HG03280 (cell line): ENCODE measurements around the gene AFF1.

Source experiments
- ATAC-seq: cut with Tn5 transposase; IDR thresholded peaks from one replicate; pipeline ENCODE4 v1.9.1; 2021; ENCODE audit warnings: mild to moderate bottlenecking, moderate library complexity; ENCODE audit not compliant: unreplicated experiment

The AFF1 gene

DNA sequence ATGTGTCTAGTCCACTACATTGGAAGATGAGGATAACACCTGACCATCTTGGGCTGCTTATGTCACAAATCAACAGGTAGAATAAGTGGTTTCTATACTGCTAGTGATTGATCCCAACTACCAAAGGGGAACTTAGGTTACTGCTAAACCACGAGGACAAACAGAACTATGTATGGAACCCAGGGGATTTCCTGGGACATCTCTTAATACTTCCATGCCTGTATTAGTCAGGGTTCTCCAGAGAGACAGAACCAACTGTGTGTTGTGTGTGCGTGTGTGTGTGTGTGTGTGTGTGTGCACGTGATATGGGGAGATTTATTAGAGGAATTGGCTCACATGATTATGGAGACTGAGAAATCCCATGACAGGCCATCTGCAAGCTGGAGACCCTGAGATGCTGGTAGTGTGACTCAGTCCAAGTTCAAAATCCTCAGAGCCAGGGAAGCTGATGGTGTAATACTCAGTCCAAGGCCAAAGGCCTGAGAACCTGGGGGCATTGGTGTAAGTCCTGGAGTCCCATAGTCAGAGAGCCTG lies 16.2 kb upstream of the AFF1 start:
- ATAC-seq = no peak

- ATAC-seq = no peak
Observed at GRCh38 chr4:86919561-86920223, 15.1 kb upstream of the AFF1 start.

DNA sequence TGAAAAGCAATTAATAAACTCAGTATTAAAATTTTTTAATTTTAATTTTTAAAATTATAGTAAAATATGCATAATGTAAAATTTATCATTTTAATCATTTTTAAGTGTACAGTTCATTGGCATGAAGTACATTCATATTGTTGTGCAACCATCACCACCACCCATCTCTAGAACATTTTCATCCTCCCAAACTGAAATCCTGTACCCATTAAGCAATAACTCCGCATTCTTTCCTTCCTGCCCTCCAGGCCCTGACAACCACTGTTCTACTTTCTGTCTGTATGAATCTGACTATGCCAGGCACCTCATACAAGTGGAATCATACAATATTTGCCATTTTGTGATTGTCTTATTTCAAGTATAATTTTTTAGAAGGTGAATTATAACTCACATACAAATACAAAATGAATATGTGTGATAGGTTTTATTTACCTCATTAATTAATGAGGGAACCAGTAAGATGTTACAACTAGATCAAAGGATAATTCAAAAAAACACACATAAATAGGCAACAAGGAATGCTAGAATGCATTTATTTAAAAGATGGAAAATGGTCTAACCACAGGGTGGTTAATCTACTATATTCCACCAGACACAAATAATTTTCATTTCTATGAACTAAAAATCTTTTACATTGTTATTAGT lies 13.1 kb upstream of the AFF1 start:
- ATAC-seq = no peak

- ATAC-seq = no peak
Observed at GRCh38 chr4:86924811-86925210, 10.0 kb upstream of the AFF1 start.

- no peak for ATAC-seq
Observed at GRCh38 chr4:86926435-86927086, 8.2 kb upstream of the AFF1 start.

DNA sequence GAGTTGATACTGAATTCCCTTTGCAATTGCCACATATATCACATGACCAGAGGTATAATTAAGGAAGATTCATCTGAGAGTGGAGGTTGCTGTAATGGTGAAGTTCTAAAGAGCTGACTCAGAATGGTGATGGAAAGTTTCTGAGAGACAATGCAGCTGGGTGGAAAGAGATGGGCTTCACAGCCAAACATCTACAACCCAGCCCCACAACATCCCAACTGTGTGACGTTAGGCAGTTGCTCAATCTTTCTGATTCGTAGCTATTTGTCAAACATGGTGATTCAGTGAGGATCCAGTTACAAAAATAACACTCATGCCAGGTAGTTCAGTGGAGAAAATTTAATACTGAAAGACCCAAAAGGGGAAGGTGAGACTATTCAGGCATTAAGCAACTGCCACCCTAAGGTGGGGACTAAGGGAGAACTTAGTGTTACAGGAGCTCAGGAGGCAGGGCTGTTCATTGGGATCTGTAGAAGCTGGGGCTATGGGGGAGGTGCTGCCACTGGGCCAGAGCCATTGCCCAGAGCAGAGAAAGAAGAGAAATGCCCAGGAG lies 6.9 kb upstream of the AFF1 start:
- ATAC-seq = no peak

DNA sequence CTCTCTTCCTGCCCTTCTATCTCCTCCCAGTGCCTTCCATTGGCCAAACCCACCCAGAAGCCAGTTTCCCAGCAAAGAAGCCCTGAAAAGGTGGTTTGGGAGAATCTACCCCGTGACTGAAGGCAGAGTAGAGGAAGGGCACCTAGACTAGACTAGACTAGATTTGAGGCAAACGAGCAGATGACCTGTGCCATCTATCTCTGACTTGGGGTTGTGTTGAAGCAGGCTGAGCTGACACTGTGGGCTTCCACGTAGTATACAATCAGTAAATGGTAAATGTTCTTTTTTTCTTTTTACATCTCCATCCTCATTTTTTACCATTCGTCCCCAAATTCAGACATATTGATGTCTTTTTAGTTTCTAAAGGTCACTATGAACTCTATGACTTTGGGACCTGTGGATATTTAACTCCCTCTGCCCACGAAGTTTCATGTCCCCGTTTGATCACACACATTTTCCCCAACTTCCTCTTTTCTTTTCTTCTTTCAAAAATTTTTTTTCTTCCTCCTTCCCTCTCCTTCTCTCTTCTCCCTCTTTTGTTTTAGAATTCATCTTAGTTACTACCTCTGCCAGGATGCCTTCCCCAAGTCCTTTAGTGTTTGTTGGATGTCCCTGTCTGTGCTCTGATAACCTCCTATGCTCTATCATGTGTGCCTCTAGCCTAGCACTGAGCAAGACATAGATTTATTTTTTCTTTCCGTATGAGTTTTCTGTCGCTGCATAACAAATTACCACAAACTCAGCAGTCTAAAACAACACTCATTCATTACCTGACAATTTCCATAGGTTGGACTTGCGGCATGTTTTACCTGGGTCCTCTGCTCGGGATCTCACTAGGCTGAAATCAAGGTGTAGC lies 6.2 kb upstream of the AFF1 start:
- no peak for ATAC-seq

DNA sequence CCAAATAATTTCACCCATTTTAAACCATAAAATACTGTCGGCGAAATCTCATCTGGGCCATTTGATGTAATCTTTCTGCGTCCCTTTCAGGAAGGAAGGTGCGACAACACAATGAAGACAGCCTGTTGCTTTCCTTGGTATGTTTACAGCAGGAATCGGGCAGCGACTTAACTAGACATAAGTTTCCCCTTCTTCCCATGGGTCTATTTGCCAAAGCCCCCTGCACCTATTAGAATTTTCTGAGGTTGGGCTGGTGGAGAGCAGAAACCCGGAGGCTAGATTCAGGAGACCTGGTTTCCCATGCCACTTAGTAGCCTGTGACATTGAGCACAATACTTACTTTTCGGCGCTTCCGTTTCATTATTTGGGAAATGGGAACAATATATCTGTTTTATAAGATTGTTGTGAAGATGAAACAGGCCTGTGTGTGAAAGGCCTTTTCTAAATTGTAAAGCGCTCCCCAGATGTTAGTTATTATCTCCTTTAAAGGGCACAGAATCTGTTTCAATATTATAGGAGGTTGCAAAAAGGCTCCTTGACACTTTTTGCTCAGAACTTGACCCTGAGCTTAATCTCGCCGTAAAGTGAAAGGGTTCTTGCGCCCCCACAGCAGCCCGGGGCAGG lies 552 bp upstream of the AFF1 start:
- ATAC-seq = no peak

DNA sequence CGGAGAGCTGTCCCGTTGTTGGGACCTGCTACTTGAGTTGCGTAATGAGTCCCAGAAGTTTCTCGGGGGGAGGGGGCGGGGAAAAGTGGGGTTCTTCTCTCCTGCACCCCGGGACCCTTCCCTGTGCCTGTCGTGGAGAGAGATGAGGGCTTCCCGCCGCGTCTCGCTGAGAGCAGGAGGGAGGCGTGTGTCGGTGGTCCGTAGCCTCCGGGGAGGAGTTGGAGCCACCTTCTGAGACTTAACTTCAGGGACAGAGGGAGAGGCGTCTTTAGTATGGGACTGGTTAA lies 698 bp downstream of the AFF1 start:
- ATAC-seq = peak; percentile 0

DNA sequence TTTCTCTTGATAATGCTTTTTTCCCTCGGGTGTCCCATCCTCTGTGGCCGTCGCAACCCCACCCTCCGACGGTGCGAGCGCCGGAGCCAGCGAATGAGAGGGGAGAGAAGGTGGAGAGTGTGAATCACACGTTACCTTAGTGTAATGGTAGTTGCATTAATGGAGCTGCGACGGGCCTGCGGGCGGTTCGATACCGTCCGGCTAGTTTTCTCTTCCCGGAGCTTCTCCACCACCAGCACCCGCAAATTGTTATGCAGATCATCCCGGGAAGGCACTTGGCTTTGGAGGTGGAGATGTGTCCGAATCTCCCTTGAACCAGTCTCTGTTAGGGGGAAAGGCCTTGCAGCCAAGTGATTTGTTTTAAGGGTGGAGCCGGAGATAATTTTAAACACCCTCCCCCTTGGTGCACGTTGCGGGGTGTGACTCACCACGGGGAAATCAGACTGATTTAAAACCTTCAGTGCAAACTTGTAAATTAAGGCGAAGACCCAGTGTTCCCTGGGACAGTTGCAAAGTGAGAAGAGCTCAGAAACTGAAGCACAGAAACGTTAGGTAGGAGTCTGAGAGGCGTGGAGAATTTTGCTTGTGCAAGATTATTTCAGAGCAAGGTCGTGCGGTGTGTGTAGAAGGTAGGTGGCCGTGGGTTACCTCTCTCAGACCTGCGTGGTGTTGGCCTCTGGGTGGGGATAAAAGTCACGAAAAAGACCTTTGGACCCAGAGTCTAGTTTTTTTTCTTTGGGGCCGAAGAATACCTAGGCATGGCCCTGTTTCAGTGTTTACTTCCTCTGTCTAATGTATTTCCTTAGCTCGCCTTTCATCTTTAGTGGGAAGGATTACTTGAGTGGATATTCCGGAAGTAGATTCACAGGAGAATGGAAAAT lies 1.3 kb downstream of the AFF1 start:
- peak; percentile 31 for ATAC-seq

GRCh38 chr4:86938771-86939520 lies 4.1 kb downstream of the AFF1 start:
- no peak for ATAC-seq

GRCh38 chr4:86939729-86940575 lies 5.1 kb downstream of the AFF1 start:
- peak; percentile 64 for ATAC-seq

DNA sequence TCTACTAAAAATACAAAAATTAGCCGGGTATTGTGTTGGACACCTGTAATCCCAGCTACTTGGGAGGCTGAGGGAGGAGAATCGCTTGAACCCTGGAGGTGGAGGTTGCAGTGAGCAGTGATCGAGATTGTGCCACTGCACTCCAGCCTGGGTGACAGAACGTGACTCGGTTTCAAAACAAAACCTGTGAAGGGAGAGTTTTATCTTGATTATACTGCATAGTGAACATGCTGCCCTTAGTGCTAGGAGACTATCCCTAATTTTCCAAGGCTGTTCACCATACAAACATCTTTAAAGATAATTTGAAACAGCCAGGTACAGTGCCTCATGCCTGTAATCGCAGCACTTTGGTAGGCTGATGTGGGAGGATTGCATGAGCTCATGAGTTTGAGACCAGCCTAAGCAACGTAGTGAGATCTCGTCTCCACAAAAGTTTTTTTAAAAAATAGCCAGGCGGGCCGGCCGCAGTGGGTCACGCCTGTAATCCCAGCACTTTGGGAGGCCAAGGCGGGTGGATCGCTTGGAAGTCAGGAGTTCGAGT lies 6.2 kb downstream of the AFF1 start:
- ATAC-seq = no peak

DNA sequence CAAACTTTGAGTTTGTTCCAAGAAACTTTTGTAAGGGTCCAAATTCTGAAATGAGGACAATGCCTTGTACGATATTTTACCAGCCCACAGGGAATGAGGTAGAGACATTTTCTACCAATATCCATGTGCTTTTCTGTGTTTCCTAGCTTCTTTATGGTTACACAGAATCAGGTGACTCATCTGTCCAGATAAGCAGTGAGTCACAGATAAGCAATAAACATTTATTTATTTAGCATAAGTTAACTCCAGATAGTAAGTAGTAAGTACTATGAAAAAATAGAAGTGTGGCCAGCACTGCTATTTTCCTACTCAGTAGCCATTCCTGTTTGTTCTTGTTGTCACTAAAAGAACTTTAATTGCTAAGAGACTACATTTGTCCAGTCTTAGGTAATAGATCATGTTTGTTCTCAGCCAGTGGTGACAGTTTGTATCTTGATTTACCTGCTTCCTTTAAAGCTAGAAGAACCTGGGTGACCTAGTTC lies 7.4 kb downstream of the AFF1 start:
- ATAC-seq = no peak

DNA sequence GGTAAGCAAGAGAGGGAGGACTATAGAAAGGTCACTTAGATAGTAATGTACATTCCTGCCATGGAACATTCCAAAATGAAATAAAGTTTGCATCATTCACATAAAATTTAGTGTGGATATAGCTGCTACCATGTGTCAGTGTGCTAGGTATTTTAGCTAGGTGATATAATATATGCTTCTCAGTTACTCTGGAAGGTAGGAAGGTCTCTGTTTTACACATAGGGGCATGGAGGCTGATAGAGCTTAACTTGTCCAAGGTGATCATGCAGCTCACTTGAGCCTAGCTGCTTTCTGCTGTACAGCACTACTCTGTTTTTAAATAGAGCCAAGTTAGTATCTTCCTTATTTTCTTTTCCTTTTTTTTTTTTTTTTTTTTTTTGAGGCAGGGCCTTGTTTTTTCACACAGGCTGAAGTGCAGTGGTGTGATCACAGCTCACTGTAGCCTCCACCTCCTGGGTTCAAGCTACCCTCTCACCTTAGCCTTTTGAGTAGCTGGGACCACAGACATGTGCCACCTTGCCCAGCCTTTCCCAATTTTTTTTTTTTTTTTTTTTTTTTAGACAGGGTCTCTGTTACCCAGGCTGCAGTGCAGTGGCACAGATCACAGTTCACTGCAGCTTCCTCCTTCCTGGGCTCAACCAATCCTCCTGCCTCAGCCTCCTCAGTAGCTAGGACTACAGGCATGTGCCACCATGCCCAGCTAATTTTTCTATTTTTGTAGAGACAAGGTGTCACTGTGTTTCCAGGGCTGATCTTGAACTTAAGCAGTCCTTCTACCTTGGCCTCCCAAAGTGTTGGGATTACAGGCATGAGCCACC lies 10.4 kb downstream of the AFF1 start:
- ATAC-seq = no peak

DNA sequence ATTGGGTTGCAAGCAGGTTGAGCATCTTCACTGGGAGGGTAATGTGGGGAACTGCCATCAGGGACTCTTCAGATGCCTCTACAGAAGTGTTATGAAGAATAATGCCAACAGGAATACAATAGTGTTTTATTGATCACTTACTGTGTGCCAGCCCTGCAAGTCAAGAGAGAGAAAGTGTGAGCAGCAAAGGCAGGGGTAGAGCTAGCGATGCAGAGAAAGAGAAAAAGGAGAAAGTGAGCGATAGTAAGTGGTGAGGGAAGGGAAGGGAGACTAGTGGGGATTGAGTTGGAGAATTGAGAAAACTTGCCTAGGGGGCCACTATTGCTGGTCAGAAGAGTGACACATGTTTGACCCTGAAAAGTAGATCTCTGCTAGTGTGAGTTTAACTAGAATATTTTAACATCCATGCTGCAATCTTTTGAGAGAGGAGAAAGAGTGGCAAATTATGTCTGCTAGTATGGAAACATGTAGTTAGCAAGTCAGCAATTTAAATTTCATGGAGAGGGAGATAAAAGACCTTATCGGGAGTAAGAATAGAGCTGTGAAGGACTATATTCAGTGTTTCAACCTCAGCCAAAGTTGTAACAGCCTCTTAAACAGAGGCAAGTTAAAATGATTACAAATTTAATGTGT lies 12.2 kb downstream of the AFF1 start:
- ATAC-seq = no peak
